GM21528 (cell line): ENCODE results near the gene DPP7.

Experiments used
- ATAC-seq: cut with Tn5 transposase; IDR thresholded peaks from one replicate; pipeline ENCODE4 v1.9.1; 2021; ENCODE audit warnings: mild to moderate bottlenecking, moderate library complexity; ENCODE audit not compliant: unreplicated experiment, low FRiP score

The DPP7 gene

DNA sequence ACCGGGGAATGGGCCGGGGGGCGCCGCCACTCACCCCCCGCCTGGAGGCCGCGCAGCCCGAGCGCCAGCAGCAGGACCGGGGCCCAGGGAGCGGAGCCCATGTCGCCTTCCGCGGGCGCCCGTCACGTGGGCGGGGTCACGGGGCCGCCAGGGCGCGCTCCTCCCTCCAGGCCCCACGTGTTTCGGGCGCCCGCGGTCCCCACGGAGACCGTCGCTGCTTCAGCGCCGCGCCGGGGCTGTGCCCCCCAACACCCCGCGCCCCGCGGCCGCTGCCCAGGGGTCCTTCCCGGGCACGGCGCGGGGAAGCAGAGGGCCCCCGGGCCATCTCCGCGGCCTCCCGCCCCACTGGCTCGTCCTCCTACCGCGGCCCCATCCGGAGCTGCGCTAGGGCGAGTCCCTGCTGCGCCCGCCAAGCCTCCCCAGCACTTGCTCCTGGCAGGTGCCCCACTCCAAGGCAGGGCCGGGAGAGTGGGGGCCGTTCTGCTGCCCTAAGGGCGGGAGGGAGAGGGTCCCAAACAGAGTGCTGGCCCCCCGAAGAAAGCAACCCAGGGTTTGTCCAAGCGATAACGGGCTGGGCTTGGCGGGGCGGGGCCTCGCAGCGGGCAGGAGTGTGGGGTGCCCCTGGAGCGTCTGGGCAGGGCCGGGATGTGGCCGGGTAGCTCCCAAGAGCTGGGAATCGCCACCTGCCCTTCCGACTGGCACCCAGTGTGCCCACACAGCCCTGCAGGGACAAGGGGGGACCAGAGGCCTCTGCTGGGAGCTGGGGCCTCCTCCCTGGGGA is at the start of gene DPP7:
DPP7 (minus strand) TSS at position 121 of the 781 bp plus-strand sequence; CDS start at position 101, 20 bp downstream.
- ATAC-seq = peak; percentile 61

DNA sequence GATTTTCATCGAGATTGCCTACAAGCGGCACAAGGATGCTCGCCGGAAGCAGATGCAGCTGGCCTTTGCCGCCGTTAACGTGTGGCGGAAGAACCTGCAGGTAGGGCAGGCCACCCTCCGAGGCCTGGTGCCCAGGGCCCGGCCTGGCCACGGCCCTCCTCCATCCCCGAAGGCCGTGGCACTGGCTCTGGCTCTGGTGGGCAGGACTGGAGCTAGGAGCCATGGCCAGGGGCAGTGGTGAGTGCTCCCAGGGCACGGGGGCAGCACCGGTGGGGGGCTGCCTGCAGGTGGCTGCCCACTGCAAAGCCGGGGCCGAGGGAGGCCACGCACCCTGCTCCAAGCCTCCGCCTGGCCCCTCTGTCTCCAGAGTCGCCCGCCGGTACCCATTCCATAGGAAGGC is 49.3 kb upstream of the DPP7 start:
- ATAC-seq = no peak

DNA sequence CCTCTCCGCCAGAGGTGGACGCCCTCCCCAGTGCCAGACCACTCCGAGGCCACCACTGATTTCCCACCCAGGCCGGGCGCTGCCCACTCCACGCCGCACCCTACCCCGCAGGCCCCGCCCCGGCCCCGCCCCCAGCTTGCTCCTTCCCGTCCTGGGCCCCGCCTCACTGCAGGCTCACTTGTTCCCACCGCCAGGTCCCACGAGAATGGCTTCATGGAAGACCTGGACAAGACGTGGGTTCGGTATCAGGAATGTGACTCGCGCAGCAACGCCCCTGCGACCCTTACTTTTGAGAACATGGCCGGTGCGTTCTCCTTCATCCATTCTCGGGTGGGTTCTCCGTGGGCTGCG is 48.8 kb upstream of the DPP7 start:
- ATAC-seq = no peak

DNA sequence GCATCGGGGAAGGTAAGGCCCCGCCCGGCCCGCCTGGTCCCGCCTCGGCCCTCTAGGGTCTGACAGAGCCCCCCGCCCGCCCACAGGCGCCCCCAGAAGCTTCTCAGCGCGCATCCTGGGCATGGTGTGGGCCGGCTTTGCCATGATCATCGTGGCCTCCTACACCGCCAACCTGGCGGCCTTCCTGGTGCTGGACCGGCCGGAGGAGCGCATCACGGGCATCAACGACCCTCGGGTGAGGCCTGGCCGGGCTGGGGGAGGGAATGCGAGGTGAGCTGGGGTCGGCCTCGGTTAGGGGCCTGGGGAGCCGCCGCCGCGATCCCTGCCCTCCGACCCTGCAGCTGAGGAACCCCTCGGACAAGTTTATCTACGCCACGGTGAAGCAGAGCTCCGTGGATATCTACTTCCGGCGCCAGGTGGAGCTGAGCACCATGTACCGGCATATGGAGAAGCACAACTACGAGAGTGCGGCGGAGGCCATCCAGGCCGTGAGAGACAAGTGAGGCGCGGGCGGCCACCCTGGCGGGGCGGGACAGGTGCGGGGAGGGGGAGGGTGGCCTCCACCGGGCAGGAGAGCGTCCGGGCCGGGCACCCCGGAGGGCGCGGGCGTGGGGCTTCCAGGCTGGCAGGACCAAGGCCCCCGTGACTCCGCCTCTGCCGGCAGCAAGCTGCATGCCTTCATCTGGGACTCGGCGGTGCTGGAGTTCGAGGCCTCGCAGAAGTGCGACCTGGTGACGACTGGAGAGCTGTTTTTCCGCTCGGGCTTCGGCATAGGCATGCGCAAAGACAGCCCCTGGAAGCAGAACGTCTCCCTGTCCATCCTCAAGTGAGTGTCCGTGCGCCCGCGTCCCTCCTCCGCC is 48.2 kb upstream of the DPP7 start:
- ATAC-seq = no peak

DNA sequence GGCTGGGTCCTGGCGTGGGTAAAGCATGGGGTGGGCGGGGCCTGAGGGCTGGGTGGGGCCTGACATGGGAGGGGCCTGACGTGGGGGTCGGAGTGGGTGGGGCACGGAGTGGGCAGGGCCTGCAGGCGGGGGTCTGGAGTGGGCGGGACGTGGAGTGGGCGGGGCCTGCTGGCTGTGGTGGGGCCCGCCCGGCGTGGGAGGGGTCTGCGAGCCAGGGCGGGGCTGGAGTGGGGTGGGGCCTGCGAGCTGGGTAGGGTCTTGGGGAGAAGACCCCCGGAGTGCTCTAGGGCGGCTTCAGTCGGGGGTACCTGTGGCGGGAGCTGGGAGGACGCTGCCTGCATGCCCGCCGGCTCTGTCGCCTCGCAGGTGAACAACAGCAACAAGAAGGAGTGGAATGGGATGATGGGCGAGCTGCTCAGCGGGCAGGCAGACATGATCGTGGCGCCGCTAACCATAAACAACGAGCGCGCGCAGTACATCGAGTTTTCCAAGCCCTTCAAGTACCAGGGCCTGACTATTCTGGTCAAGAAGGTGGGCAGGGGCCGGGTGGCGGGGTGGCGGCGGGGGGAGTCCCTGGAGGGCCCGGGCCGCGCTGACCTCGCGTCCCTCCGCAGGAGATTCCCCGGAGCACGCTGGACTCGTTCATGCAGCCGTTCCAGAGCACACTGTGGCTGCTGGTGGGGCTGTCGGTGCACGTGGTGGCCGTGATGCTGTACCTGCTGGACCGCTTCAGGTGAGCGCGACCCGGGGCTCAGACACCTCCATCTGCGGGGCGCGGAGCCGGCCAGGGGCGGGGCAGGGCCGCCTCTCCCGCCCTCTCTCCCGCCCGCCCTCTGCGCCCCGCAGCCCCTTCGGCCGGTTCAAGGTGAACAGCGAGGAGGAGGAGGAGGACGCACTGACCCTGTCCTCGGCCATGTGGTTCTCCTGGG is 47.3 kb upstream of the DPP7 start:
- no peak for ATAC-seq

DNA sequence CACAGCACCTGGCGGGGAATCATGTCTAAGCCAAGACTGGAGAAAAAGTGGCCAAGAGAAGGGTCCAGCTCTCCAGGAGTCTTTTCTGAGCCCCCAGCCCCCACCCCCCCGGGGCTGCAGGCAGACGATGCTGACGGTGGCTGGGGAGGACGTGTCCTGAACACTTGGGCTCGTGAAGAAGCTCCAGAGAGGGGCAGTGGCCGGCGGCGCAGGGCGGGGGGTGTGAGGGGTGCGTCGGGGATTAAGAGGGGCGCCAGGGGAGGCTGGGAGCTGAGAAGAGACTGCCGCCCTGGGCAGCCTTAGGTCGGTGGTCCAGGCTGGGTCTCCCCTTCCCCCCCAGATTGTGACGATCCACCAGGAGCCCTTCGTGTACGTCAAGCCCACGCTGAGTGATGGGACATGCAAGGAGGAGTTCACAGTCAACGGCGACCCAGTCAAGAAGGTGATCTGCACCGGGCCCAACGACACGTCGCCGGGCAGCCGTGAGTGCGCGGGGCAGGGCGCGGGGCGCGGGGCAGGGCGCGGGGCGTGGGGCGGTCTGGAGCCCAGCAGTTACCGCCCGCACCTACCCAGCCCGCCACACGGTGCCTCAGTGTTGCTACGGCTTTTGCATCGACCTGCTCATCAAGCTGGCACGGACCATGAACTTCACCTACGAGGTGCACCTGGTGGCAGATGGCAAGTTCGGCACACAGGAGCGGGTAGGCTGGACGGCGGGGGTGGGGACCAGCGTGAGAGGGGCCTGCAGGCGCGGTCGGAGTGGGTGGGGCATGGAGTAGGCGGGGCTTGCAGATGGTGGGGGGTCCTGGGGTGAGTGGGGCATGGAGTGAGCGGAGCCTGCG is 46.4 kb upstream of the DPP7 start:
- ATAC-seq = no peak

DNA sequence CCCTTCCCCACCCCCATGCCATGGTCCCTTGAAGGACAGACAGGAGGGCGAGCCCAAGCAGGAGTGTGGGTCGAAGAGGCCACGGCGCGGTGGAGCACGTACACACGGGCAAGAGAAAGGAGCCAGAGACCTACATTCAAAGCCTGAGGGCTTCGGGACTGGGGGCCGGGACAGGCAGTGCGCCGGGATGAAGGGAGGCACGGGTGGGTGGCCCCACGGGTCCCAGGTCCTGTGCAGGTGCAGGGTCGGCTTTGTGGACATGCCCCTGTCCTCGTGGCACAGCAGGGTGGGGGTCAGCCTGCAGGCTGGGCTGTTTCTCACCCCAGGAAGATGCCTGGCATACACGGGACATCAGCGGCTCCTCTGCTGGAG is 45.5 kb upstream of the DPP7 start:
- no peak for ATAC-seq

DNA sequence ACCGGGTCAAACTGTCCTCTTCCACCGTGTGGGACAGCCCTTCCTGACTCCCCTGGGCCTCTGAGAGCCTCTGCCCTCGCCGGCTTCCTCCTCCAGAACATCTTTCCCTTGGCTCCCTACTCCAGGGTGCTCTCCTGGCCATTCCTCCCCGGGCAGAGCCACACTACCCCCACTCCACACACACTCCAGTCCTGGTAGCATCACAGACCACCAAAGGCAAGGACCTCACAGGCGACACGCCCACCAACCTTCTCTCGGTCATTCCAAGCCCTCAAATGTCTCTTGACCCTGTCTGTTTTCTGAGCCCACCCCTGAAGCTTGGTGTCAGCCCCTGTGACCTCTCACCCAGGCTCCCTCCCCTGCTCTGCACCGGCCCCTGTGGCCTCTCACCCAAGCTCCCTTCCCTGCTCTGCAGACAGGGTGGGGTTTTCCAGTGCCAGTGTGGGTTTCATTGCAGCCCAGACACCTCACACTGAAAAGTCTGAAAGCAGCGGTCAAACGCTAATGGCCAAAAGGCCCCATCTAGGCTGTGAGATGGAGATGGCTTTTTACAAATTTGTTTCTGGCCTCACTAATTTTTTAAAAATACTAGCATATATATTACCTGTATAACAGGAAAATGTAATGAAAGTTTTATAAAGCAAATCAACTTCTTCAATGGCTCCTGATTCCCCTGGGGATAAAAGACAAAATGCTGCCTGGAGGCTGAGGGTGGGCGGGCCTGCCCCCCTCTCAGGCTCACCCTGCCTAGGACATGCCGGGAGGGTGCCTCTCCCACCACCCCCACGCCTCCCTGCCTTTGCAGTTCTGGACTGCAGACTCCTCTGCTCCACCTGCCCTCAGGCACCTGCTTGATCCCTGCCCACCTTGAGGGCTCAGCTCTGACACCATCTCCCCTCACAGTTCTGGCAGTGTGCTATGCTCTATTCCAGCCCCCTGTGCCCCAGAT is 44.8 kb upstream of the DPP7 start:
- ATAC-seq = no peak

DNA sequence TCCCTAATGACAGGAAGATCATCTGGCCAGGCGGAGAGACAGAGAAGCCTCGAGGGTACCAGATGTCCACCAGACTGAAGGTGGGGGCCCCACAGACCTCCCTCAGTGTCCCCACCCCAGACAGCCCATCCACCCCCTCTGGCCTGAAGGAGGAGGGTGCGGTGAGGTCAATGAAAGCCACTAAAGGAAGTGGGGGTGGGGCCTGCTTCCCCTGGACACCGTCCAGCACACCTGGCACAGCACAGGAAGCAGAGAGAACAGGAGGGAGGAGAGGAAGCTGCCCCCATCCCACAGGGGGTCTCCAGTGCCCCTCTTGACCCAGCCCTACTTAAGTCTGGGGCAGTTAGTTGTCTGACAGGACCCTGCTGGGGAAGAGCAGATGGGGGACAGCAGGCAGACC is 44.1 kb upstream of the DPP7 start:
- ATAC-seq = no peak

DNA sequence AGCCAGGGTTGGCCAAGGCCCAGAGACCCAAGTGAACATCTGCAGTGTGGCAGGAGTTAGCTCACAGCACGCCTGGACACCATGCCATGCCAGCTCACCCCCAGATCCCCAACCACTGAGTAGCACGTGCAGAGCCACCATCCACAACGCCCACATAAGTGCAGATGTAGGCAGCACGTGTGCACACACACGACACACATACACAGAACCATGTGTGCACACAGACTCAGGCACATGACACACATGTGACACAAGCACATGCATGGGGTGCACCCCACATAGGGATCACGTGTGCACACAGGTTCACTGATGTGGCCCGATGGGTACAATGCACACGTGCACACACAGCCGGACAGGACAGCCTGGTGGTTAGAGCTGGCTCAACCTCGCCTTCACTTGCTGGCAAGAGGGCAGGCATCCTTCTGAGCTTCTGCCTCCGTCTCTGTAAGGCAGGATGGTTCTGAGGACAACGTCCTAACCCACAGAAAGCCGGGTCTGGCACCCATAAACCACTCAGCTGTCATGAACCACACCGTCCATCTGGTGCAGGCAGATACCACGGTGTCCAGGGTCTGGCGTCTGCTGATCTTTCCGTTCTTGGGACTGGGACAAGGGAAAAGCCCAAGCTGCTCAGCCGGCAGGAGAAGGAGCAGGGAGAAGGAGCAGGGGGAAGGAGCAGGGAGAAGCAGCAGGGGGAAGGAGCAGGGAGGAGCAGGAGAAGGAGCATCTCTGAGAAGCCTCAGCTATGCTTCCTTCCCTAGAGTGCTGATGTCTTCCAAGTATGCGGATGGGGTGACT is 43.3 kb upstream of the DPP7 start:
- no peak for ATAC-seq

DNA sequence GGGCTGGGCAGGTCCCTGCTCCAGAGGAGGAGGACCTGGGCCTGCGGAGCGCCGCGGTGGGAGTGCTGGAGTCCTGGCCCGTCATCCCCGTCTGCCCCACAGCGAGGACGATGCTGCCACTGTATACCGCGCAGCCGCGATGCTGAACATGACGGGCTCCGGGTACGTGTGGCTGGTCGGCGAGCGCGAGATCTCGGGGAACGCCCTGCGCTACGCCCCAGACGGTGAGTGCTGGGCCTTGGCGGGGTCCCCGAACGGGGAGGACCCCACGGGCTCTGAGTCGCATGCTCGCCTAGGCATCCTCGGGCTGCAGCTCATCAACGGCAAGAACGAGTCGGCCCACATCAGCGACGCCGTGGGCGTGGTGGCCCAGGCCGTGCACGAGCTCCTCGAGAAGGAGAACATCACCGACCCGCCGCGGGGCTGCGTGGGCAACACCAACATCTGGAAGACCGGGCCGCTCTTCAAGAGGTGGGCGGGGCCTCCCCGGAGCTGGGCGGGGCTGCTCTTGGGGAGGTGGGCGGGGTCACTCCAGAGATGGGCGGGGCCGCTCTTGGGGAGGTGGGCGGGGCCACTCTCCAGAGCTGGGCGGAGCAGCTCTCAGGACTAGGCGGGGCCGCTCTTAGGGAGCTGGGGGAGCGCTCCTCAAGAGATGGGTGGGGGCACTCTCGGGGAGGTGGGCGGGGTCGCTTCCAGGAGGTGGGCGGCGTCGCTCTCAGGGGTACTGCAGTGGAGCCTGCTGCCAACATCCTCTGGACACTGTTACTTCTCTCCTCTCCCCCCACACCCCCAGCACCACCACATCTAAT is 42.2 kb upstream of the DPP7 start:
- ATAC-seq = no peak

DNA sequence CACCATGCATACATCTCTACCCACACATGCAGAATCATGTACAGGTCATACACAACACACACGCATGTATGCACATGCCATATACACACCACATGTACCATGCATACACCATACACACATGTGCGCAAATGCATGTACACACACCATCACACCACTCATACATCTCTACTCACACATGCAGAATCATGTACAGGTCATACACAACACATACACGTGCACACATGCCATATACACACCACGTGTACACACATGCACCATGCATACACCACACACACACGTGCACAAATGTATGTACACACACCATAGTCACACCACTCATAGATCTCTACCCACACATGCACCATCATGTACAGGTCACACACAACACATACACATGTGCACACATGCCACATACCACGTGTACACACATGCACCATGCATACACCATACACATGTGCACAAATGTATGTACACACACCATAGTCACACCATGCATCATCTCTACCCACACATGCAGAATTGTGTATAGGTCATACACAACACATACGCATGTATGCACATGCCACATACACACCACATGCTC is 38.4 kb upstream of the DPP7 start:
- ATAC-seq = no peak

DNA sequence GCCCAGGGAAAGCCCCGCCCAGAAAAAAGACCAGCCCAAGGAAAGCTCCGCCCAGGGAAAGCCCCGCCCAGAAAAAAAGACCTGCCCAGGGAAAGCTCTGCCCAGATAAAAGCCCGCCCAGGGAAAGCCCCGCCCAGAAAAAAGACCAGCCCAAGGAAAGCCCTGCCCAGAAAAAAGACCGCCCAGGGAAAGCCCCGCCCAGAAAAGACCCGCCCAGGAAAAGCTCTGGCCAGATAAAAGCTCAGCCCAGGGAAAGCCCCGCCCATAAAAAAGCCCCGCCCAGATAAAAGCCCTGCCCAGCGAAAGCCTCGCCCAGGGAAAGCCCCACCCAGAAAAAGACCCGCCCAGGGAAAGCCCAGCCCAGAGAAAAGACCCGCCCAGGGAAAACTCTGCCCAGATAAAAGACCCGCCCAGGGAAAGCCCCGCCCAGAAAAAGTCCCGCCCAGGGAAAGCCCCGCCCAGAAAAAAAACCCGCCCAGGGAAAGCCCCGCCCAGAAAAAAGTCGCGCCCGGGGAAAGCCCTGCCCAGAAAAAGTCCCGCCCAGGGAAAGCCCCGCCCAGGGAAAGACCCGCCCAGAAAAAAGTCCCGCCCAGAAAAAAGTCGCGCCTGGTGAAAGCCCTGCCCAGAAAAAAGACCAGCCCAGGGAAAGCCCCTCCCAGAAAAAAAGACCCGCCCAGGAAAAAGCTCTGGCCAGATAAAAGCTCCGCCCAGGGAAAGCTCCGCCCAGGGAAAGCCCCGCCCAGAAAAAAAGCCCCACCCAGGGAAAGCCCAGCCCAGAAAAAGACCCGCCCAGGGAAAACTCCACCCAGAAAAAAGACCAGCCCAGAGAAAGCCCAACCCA is 36.3 kb upstream of the DPP7 start:
- peak; percentile 40 for ATAC-seq

DNA sequence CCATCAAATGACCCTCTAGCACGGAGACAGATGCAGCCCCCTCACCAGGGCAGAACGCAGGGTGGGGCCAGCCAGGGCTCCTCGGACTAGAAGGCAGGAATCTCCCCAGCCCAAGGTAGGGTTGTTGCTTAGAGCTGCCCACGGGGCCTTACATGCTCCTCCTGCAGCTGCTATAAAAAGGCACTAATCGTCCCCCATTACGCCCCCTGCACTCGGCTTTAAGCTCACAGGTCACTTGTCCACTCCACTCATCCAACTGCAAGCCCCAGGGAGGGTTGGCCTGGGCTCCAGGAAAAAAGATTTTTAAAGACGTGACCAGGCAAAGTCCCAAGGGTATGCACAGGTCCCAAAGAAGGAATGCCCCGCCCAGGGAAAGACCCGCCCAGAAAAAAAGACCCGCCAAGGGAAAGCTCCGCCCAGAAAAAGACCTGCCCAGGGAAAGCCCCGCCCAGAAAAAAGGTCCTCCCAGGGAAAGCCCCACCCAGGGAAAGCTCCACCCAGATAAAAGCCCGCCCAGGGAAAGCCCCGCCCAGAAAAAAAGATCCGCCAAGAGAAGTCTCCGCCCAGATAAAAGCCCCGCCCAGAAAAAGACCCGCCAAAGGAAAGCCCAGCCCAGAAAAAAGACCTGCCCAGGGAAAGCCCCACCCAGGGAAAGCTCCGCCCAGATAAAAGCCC is 35.5 kb upstream of the DPP7 start:
- no peak for ATAC-seq

DNA sequence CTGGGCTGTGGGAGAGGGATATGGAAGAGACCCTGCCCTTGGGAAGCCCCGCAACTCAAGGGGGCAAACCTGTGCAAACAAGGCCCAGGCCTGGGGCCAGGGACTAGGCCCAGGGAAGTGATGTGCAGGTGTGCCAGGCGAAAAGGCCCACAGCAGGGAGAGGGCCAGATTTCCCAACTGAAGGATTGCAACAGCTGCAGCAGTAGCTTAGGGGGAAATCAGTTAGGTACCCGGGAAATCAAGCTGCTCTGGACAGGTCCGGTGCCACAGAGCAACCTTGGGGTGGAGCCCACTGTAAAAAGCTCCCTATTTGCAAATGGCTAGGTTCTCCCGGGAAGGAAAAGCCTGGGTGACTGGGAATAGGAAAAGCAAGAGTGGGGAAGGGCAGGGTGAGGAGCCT is 34.8 kb upstream of the DPP7 start:
- ATAC-seq = no peak

DNA sequence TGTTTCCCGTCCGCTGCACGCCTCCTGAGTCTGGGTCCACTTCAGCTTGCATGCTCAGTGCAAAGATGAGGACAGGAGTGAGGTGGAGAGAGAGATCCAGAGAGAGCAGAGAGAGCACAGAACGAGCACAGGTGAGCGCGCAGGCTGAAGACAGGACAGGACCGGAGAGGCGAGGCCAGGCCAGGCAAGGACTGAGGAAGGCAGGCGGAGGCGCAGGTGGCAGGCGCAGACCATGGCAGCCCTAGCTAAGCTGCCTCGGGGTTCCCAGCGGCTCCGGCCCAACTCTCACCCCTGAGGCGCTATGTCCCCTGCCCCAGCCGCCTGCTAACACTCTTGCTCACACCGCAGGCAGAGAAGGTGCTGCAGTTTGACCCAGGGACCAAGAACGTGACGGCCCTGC is 34.1 kb upstream of the DPP7 start:
- no peak for ATAC-seq
